SK-N-SH treated with all-trans-retinoic acid at 6 μM for 48 hours (cell line): ENCODE measurements around the gene SLC39A5.

Source experiments
- ATAC-seq: fragments of 200-7000 bp; cut with Tn5 transposase; 3 replicates; pipeline ENCODE4 v1.9.1; 2020; ENCODE audit warnings: mild to moderate bottlenecking, moderate library complexity
- ARNTL ChIP-seq: fragments of 450-650 bp; formaldehyde crosslinking; IDR thresholded peaks from 2 replicates; pipeline ENCODE4 v1.5.0; 2020; ENCODE audit warnings: low read depth, mild to moderate bottlenecking, moderate library complexity, borderline replicate concordance
- BACH2 ChIP-seq: fragments of 250-450 bp; sonication (Bioruptor Pico); IDR thresholded peaks from 2 replicates; pipeline ENCODE4 v1.9.0; 2021; ENCODE audit warnings: mild to moderate bottlenecking, borderline replicate concordance
- CREB5 ChIP-seq: fragments of 250-450 bp; sonication (Bioruptor Pico); IDR thresholded peaks from 2 replicates; pipeline ENCODE4 v1.5.1; 2020; ENCODE audit warnings: low read depth, mild to moderate bottlenecking, moderate library complexity
- CSDC2 ChIP-seq: fragments of 250-450 bp; sonication (Bioruptor Pico); IDR thresholded peaks from 2 replicates; pipeline ENCODE4 v1.5.0; 2020; ENCODE audit warnings: mild to moderate bottlenecking, moderate library complexity
- ISL1 ChIP-seq: fragments of 250-450 bp; sonication (Bioruptor Pico); IDR thresholded peaks from 2 replicates; pipeline ENCODE4 v2.1.2; 2022; ENCODE audit warnings: mild to moderate bottlenecking, moderate library complexity
- OSR1 ChIP-seq: fragments of 250-450 bp; sonication (Bioruptor Pico); IDR thresholded peaks from 2 replicates; pipeline ENCODE4 v1.8.0; 2022; ENCODE audit warnings: moderate library complexity, mild to moderate bottlenecking, inconsistent platforms
- PATZ1 ChIP-seq: fragments of 250-450 bp; sonication (Bioruptor Pico); IDR thresholded peaks from 2 replicates; pipeline ENCODE4 v1.8.0; 2020; ENCODE audit warnings: mild to moderate bottlenecking, moderate library complexity, borderline replicate concordance
- PPARA ChIP-seq: fragments of 250-450 bp; sonication (Bioruptor Pico); IDR thresholded peaks from 2 replicates; pipeline ENCODE4 v1.5.0; 2020; ENCODE audit warnings: mild to moderate bottlenecking, borderline replicate concordance
- RARB ChIP-seq: fragments of 250-450 bp; sonication (Bioruptor Pico); IDR thresholded peaks from 2 replicates; pipeline ENCODE4 v1.8.0; 2021; ENCODE audit warnings: mild to moderate bottlenecking, moderate library complexity
- SNAI2 ChIP-seq: fragments of 250-450 bp; sonication (Bioruptor Pico); IDR thresholded peaks from 2 replicates; pipeline ENCODE4 v1.5.0; 2020; ENCODE audit warnings: mild to moderate bottlenecking, moderate library complexity
- TCF4 ChIP-seq: fragments of 250-450 bp; sonication (Bioruptor Pico); IDR thresholded peaks from 2 replicates; pipeline ENCODE4 v1.8.0; 2021; ENCODE audit warnings: mild to moderate bottlenecking, moderate library complexity, borderline replicate concordance
- TOX ChIP-seq: fragments of 250-450 bp; sonication (Bioruptor Pico); IDR thresholded peaks from 2 replicates; pipeline ENCODE4 v1.8.0; 2021; ENCODE audit warnings: mild to moderate bottlenecking, moderate library complexity, borderline replicate concordance
- TSHZ2 ChIP-seq: fragments of 250-450 bp; sonication (Bioruptor Pico); IDR thresholded peaks from 2 replicates; pipeline ENCODE4 v1.5.0; 2020; ENCODE audit warnings: mild to moderate bottlenecking, moderate library complexity
- ZC3H10 ChIP-seq: fragments of 250-450 bp; sonication (Bioruptor Pico); IDR thresholded peaks from 2 replicates; pipeline ENCODE4 v1.5.1; 2021; ENCODE audit warnings: mild to moderate bottlenecking, moderate library complexity
- ZFP3 ChIP-seq: fragments of 250-450 bp; sonication (Bioruptor Pico); IDR thresholded peaks from 2 replicates; pipeline ENCODE4 v1.5.0; 2020; ENCODE audit warnings: mild to moderate bottlenecking, moderate library complexity
- ZNF565 ChIP-seq: fragments of 450-650 bp; formaldehyde crosslinking; conservative IDR thresholded peaks from 2 replicates; pipeline ENCODE4 v1.5.0; 2020; ENCODE audit warnings: low read depth, mild to moderate bottlenecking, moderate library complexity
- ZNF70 ChIP-seq: fragments of 450-650 bp; formaldehyde crosslinking; IDR thresholded peaks from 2 replicates; pipeline ENCODE4 v1.5.0; 2020; ENCODE audit warnings: mild to moderate bottlenecking, moderate library complexity
- TF ChIP-seq, protein P1 (sequence below): fragments of 250-450 bp; sonication (Bioruptor Pico); IDR thresholded peaks from 2 replicates; pipeline ENCODE4 v1.5.1; 2021; ENCODE audit warnings: mild to moderate bottlenecking, moderate library complexity

SLC39A5 gene

DNA sequence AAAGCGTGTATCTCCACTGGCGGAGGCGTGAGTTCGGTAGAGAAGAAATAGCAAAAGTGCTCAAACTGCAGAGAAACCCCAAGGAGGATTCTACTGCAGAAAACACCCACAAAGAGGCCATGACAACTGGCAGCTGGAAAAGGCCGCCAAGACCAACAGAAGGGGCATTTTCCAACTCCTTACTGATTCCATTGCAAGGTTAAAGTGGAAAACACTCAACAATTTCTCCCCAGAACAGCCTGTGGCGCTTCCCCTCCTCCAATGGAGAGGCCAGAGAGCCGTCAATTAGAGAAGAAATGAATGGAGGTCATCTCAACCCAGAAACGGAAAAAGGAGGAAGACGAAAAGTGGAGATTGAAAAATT is 29.0 kb downstream of the SLC39A5 start:
- no peak; the same call in 1 of the 3 replicates for ATAC-seq
- no peak for TF ChIP-seq TOX (CRISPR knock-in tag)
- TF ChIP-seq CREB5 (CRISPR knock-in tag), result no peak
- no peak for TF ChIP-seq TCF4
- no peak for TF ChIP-seq TSHZ2 (CRISPR knock-in tag)
- TF ChIP-seq PPARA (CRISPR knock-in tag), result no peak
- no peak for TF ChIP-seq CSDC2 (CRISPR knock-in tag)
- no peak for TF ChIP-seq BACH2 (CRISPR knock-in tag)
- no peak for TF ChIP-seq PATZ1
- no peak for TF ChIP-seq ZFP3
- TF ChIP-seq ARNTL (CRISPR knock-in tag), result no peak
- no peak for TF ChIP-seq ISL1 (CRISPR knock-in tag)
- no peak for TF ChIP-seq RARB (CRISPR knock-in tag)
- TF ChIP-seq ZC3H10, result no peak
- TF ChIP-seq, protein P1, sequence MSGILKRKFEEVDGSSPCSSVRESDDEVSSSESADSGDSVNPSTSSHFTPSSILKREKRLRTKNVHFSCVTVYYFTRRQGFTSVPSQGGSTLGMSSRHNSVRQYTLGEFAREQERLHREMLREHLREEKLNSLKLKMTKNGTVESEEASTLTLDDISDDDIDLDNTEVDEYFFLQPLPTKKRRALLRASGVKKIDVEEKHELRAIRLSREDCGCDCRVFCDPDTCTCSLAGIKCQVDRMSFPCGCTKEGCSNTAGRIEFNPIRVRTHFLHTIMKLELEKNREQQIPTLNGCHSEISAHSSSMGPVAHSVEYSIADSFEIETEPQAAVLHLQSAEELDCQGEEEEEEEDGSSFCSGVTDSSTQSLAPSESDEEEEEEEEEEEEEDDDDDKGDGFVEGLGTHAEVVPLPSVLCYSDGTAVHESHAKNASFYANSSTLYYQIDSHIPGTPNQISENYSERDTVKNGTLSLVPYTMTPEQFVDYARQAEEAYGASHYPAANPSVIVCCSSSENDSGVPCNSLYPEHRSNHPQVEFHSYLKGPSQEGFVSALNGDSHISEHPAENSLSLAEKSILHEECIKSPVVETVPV (CRISPR knock-in tag), result no peak
- TF ChIP-seq ZNF565 (CRISPR knock-in tag), result no peak
- no peak for TF ChIP-seq OSR1 (CRISPR knock-in tag)
- no peak for TF ChIP-seq SNAI2

- no peak for ATAC-seq
- TF ChIP-seq ZFP3 (no peak), BACH2 (CRISPR knock-in tag) (no peak), TCF4 (no peak), PATZ1 (no peak), OSR1 (CRISPR knock-in tag) (no peak), TOX (CRISPR knock-in tag) (no peak), ARNTL (CRISPR knock-in tag) (no peak), RARB (CRISPR knock-in tag) (no peak), ISL1 (CRISPR knock-in tag) (no peak), SNAI2 (no peak), TSHZ2 (CRISPR knock-in tag) (no peak), ZNF70 (no peak), CREB5 (CRISPR knock-in tag) (no peak)
- TF ChIP-seq, protein P1 (CRISPR knock-in tag), result no peak
- TF ChIP-seq, all 23 proteins: peak for 0
Observed at GRCh38 chr12:56260380-56260779, 30.5 kb downstream of the SLC39A5 start.
